Peyer's patch (tissue), 4 donors: Measurements from ENCODE around the gene ARHGEF40. TPM values are rescaled to one million over a fixed set of nuclear protein-coding genes. Genes with fewer than 3 reads are reported as not detected.

Source experiments
- DNase-seq, 3 donors: peaks; one replicate each; pipeline ENCODE4 v3.0.0-alpha.2; 2017 to 2019
- H3K27ac ChIP-seq, 4 donors: fragments of 200-600 bp; sonication (generic); one replicate each; pipeline ENCODE4 v1.5.1; 2016 to 2019
- H3K27me3 ChIP-seq, 2 donors: fragments of 200-600 bp; sonication (generic); one replicate each; pipeline ENCODE4 v1.5.1; 2019
- H3K36me3 ChIP-seq, 3 donors: fragments of 200-600 bp; sonication (generic); one replicate each; pipeline ENCODE4 v1.5.1; 2016 to 2019
- H3K4me1 ChIP-seq, 4 donors: fragments of 200-600 bp; sonication (generic); one replicate each; pipeline ENCODE4 v1.5.1; 2016 to 2019
- H3K4me3 ChIP-seq, 4 donors: fragments of 200-600 bp; sonication (generic); 1 replicate in 3 of 4; 2 replicates in 1 of 4; pipeline ENCODE4 v1.5.1; 2016 to 2019; ENCODE audit warnings: mild to moderate bottlenecking in 1 of 4
- H3K9me3 ChIP-seq, 4 donors: fragments of 200-600 bp; sonication (generic); one replicate each; pipeline ENCODE4 v1.5.1; 2016 to 2019; ENCODE audit warnings: mild to moderate bottlenecking in 1 of 4
- POLR2A ChIP-seq, 2 donors: fragments of 450-650 bp; IDR thresholded peaks; one replicate each; pipeline ENCODE4 v1.5.1; 2017; ENCODE audit warnings: antibody characterized with exemption in 2 of 2, mild to moderate bottlenecking in 2 of 2, moderate library complexity in 2 of 2
- total RNA-seq, 4 donors: library from RNA; depleted of rRNA; stranded (reverse); fragments of >200 nt; gene quantifications; one replicate each; pipeline ENCODE4 v1.1.0, GENCODE V29; 2016
- TF ChIP-seq, protein P1 (sequence below), 6 experiments: fragments of 450-650 bp in 4 of 6; fragments of 200-600 bp in 2 of 6; sonication (generic) in 1 of 6; IDR thresholded peaks; one replicate each; pipeline ENCODE4 v1.5.1; 2017 to 2019; ENCODE audit warnings: antibody characterized with exemption in 6 of 6, mild to moderate bottlenecking in 3 of 6, moderate library complexity in 1 of 6

Gene ARHGEF40
- total RNA-seq, 4 donors from 2014 or later: 19.8 to 57.8 (median 34.6) TPM

DNA sequence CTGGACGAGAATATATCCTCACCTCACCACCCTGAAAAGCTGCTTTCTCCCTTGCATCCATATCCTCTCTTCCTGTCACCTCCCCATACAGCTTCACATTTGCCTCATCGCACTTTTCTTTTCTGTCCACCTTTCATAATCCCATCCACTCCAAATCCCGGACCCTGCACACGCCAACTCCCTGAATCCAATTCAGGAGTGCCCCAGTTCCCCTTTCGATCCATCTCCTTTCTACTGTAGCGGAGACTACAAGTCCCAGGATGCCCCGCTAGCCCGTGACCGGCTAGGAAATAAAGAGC lies 33.3 kb downstream of the ARHGEF40 start:
- no peak for DNase-seq

DNA sequence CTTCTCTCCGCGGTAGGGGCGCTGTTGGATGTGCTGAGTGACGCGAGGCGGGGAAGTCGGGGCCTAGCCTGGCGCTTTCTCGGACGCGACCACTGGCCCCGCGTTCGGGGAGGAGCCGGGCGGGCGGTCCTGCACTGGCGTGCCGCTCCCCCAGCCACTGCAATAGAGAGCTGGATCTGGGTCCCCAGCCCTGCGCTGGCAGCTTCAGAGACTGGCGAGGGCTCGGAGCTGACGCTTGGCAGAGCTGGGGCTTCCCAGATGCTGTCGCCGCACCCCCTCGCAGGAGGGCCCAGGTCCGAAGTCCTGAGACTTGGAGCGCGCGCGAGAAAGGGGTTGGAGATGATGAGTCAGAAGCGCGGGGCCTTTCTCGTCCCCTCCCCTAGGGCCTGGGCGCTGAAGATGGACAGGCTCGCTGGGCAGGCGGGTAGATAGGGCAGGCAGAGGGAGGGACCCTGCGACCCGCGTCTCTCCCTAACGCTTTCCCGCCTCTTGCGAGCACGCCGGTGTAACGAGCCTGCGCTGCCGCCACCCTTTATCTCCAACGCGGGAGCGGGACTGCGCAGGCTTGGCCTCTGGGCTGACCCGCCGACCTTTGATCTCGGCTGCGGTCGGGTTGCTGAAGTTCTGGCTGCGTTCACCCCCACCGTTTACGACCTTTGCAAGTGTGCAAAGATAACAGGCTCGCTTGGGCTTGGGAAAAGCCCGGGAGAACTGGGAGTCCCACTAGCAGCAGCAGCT lies 33.8 kb downstream of the ARHGEF40 start:
- peaks cover 0 to 4% (median 0%) of the 10 kb centered on the region in 4 donors for H3K9me3 ChIP-seq
- H3K36me3 ChIP-seq: no peaks in the 10 kb centered on the region
- DNase-seq: peak; percentile 97 to 98 (median 97)
- TF ChIP-seq POLR2A (IDR thresholded peaks at IDR 0.05): peak in 1 of 2 donors; percentile 81
- TF ChIP-seq, protein P1, sequence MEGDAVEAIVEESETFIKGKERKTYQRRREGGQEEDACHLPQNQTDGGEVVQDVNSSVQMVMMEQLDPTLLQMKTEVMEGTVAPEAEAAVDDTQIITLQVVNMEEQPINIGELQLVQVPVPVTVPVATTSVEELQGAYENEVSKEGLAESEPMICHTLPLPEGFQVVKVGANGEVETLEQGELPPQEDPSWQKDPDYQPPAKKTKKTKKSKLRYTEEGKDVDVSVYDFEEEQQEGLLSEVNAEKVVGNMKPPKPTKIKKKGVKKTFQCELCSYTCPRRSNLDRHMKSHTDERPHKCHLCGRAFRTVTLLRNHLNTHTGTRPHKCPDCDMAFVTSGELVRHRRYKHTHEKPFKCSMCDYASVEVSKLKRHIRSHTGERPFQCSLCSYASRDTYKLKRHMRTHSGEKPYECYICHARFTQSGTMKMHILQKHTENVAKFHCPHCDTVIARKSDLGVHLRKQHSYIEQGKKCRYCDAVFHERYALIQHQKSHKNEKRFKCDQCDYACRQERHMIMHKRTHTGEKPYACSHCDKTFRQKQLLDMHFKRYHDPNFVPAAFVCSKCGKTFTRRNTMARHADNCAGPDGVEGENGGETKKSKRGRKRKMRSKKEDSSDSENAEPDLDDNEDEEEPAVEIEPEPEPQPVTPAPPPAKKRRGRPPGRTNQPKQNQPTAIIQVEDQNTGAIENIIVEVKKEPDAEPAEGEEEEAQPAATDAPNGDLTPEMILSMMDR (IDR thresholded peaks at IDR 0.05): peak; percentile 75 to 95 (median 88)
- peak overlapping the region; percentile 93 to 97 (median 96) for H3K27ac ChIP-seq
- H3K4me3 ChIP-seq: peak overlapping the region; percentile 60 to 82 (median 66)
- H3K4me1 ChIP-seq: peaks cover 0 to 49% (median 12%) of the 10 kb centered on the region in 4 donors
- no peaks in the 10 kb centered on the region for H3K27me3 ChIP-seq

More for the DNA sequence above, 33.3 kb downstream of the ARHGEF40 start:
- Histone ChIP-seq H3K27ac (peak overlapping the region; percentile 93 to 97 (median 96)), H3K27me3 (no peaks in the 10 kb centered on the region), H3K36me3 (no peaks in the 10 kb centered on the region), H3K9me3 (peaks cover 0 to 4% (median 0%) of the 10 kb centered on the region in 4 donors), H3K4me1 (peaks cover 0 to 49% (median 12%) of the 10 kb centered on the region in 4 donors), H3K4me3 (peak overlapping the region; percentile 60 to 82 (median 66))
- TF ChIP-seq, protein P1 (IDR thresholded peaks at IDR 0.05): no peak

DNA sequence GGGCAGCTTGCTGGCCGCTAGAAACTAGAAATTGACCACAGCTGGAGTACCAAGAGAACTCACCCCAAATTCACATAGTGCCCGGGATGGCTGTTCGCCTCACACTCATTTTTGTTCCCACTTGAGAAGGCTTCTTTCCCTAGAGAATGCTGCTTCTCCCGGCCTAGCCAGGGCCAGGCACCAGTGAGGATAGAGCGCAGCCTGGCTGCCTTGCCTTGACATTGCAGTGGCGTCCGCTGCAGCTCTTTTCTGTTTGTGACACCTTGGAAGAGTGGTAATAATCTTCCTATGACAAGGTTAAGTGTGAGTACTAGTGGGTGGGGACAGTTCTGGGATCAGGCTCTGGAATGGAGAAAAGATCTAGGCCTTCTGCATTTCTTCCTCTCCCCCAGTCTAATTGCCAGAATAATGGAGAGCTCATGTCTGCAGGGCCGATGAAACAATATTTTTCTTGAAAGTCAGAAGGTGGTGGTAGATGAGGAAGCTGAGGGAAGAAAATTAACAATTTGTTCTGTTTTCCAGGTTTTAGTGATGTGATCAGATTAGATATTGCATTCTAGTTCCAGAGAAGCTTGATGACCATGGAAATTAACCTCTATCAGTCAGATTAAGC lies 34.5 kb downstream of the ARHGEF40 start:
- H3K36me3 ChIP-seq: no peaks in the 10 kb centered on the region
- H3K9me3 ChIP-seq: peaks cover 0 to 4% (median 0%) of the 10 kb centered on the region in 4 donors
- DNase-seq: peak; percentile 78 to 90 (median 88)
- no peak for TF ChIP-seq POLR2A (IDR thresholded peaks at IDR 0.05)
- TF ChIP-seq, protein P1 (IDR thresholded peaks at IDR 0.05): peak; percentile 92 to 99 (median 96)
- peak overlapping the region; percentile 60 to 82 (median 66) for H3K4me3 ChIP-seq
- peaks cover 0 to 44% (median 12%) of the 10 kb centered on the region in 4 donors for H3K4me1 ChIP-seq
- no peaks in the 10 kb centered on the region for H3K27me3 ChIP-seq
- peak overlapping the region; percentile 93 to 97 (median 96) for H3K27ac ChIP-seq

DNA sequence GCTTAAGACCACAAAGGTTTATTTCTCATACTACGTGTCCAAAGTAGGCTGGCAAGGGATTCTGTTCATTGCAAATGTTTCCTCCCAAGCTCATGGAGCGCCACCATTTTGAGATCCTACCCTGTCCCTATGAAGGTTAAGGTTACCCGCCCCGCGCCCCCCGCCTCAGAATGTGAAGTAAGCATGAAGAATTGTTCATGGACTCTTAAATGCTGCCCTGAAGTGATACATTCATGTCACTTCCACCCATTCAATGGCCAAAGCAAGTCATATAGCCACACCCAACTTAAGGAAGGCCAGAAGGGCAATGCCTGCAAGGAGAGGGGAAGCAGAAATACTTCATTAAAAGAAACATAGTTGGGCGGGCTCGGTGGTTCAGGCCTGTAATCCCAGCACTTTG lies 35.0 kb downstream of the ARHGEF40 start:
- no peak for DNase-seq

DNA sequence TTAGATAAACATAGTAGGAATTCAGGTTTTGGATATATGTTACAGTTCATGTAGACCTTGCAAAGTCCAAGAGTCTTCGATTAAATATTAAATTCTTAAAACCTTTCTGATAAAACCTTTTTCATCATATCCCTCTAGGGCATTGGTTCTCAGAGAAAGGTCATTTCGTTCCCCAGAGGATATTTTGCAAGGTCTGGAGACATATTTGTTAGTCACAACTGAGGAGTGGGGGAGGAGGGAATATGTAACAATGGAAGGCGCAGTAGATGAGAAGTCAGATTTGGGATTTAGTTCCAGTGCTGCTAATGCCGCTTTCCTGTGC lies 36.0 kb downstream of the ARHGEF40 start:
- Histone ChIP-seq H3K4me3 (no peak overlapping the region), H3K9me3 (peaks cover 0 to 4% (median 0%) of the 10 kb centered on the region in 4 donors), H3K27ac (peak overlapping the region in 3 of 4 donors; percentile 6 to 19 (median 6)), H3K4me1 (peaks cover 0 to 42% (median 12%) of the 10 kb centered on the region in 4 donors), H3K27me3 (no peaks in the 10 kb centered on the region), H3K36me3 (no peaks in the 10 kb centered on the region)
- DNase-seq: no peak
- TF ChIP-seq, protein P1 (IDR thresholded peaks at IDR 0.05): no peak
- no peak for TF ChIP-seq POLR2A (IDR thresholded peaks at IDR 0.05)

More for the DNA sequence above, 35.0 kb downstream of the ARHGEF40 start:
- peaks cover 0 to 4% (median 0%) of the 10 kb centered on the region in 4 donors for H3K9me3 ChIP-seq
- peak overlapping the region; percentile 93 to 97 (median 96) for H3K27ac ChIP-seq
- H3K36me3 ChIP-seq: no peaks in the 10 kb centered on the region
- H3K4me3 ChIP-seq: peak overlapping the region in 1 of 4 donors; percentile 65
- peaks cover 0 to 42% (median 12%) of the 10 kb centered on the region in 4 donors for H3K4me1 ChIP-seq
- TF ChIP-seq, protein P1 (IDR thresholded peaks at IDR 0.05): no peak
- TF ChIP-seq POLR2A (IDR thresholded peaks at IDR 0.05): no peak
- no peaks in the 10 kb centered on the region for H3K27me3 ChIP-seq
